ENCODE measurements around the gene SLC39A7.

Gene SLC39A7

GRCh38 chr6:33200219-33201146 is at the start of gene SLC39A7, which contains the start of gene RXRB:
Gene SLC39A7 (plus strand): TSS chr6:33200867. CDS start chr6:33201246, 379 bp downstream.
Gene RXRB (minus strand): TSS chr6:33200665. CDS start chr6:33200476, 189 bp downstream.
- FAIRE-seq: peak; percentile 70

GRCh38 chr6:33151050-33151449 is 49.6 kb upstream of the SLC39A7 start:
- FAIRE-seq: no peak

GRCh38 chr6:33154349-33154748 is 46.3 kb upstream of the SLC39A7 start:
- FAIRE-seq: no peak

- FAIRE-seq: no peak
Measured at GRCh38 chr6:33156561-33156960, 44.1 kb upstream of the SLC39A7 start.

- no peak for FAIRE-seq
Measured at GRCh38 chr6:33156964-33157363, 43.7 kb upstream of the SLC39A7 start.

- FAIRE-seq: no peak
Measured at GRCh38 chr6:33160096-33160495, 40.6 kb upstream of the SLC39A7 start.

- no peak for FAIRE-seq
Measured at GRCh38 chr6:33160728-33161344, 39.8 kb upstream of the SLC39A7 start.

- FAIRE-seq: no peak
Measured at GRCh38 chr6:33161354-33162331, 39.0 kb upstream of the SLC39A7 start.

GRCh38 chr6:33163540-33163939 is 37.1 kb upstream of the SLC39A7 start:
- no peak for FAIRE-seq

GRCh38 chr6:33164176-33164575 is 36.5 kb upstream of the SLC39A7 start:
- no peak for FAIRE-seq

- FAIRE-seq: no peak
Measured at GRCh38 chr6:33164665-33165373, 35.8 kb upstream of the SLC39A7 start.

GRCh38 chr6:33165581-33166258 is 34.9 kb upstream of the SLC39A7 start:
- no peak for FAIRE-seq

- no peak for FAIRE-seq
Measured at GRCh38 chr6:33166363-33166762, 34.3 kb upstream of the SLC39A7 start.

- FAIRE-seq: no peak
Measured at GRCh38 chr6:33166811-33167210, 33.9 kb upstream of the SLC39A7 start.

GRCh38 chr6:33167374-33168283 is 33.0 kb upstream of the SLC39A7 start:
- no peak for FAIRE-seq

- FAIRE-seq: no peak
Measured at GRCh38 chr6:33168284-33168601, 32.4 kb upstream of the SLC39A7 start.

- FAIRE-seq: no peak
Measured at GRCh38 chr6:33168639-33169038, 32.0 kb upstream of the SLC39A7 start.

GRCh38 chr6:33169291-33170175 is 31.1 kb upstream of the SLC39A7 start:
- FAIRE-seq: no peak

Measured in endometrium (tissue), 2 donors.